Measurements from ENCODE around the gene NOP16.

NOP16 gene

GRCh38 chr5:176342766-176343458 lies 45.5 kb downstream of the NOP16 start:
- TF ChIP-seq CTCF (IDR thresholded peaks at IDR 0.05; ENCODE audit: low read depth, low read length, missing control alignments): no peak
- no peak for DNase-seq (ENCODE audit: low read depth)
- no peak overlapping the region for H3K4me3 ChIP-seq (ENCODE audit: low read depth, low read length)

GRCh38 chr5:176342158-176342483 lies 46.3 kb downstream of the NOP16 start:
- no peak for DNase-seq (ENCODE audit: low read depth)
- no peak for TF ChIP-seq CTCF (IDR thresholded peaks at IDR 0.05; ENCODE audit: low read depth, low read length, missing control alignments)
- H3K4me3 ChIP-seq (ENCODE audit: low read depth, low read length): no peak overlapping the region

- no peak overlapping the region for H3K4me3 ChIP-seq (ENCODE audit: low read depth, low read length)
- no peak for DNase-seq (ENCODE audit: low read depth)
- TF ChIP-seq CTCF (IDR thresholded peaks at IDR 0.05; ENCODE audit: low read depth, low read length, missing control alignments): no peak
These were observed 46.9 kb downstream of the NOP16 start for GRCh38 chr5:176341325-176342157.

- no peak for TF ChIP-seq CTCF (IDR thresholded peaks at IDR 0.05; ENCODE audit: low read depth, low read length, missing control alignments)
- DNase-seq (ENCODE audit: low read depth): no peak
- H3K4me3 ChIP-seq (ENCODE audit: low read depth, low read length): no peak overlapping the region
These were observed 49.1 kb downstream of the NOP16 start for GRCh38 chr5:176339304-176339703.

- no peak for DNase-seq (ENCODE audit: low read depth)
- H3K4me3 ChIP-seq (ENCODE audit: low read depth, low read length): no peak overlapping the region
- TF ChIP-seq CTCF (IDR thresholded peaks at IDR 0.05; ENCODE audit: low read depth, low read length, missing control alignments): no peak
These were observed 50.5 kb downstream of the NOP16 start for GRCh38 chr5:176337913-176338312.

GRCh38 chr5:176334031-176334770 lies 54.2 kb downstream of the NOP16 start:
- TF ChIP-seq CTCF (IDR thresholded peaks at IDR 0.05; ENCODE audit: low read depth, low read length, missing control alignments): no peak
- no peak overlapping the region for H3K4me3 ChIP-seq (ENCODE audit: low read depth, low read length)
- no peak for DNase-seq (ENCODE audit: low read depth)
